Cardiac fibroblast (primary cell): ENCODE results near the gene NOP16.

Source experiments
- DNase-seq, 2 donors: peaks; one replicate each; pipeline versions ENCODE4 v3.0.0 to v3.0.0-alpha.2; 2010; ENCODE audit warnings: low read depth in 2 of 2
- H3K4me3 ChIP-seq, 2 donors: replicated peaks in 1 of 2; 1 replicate in 1 of 2; 2 replicates in 1 of 2; pipeline ENCODE4 v1.5.1; 2011; ENCODE audit warnings: low read depth in 2 of 2, low read length in 2 of 2, mild to moderate bottlenecking in 2 of 2, moderate library complexity in 1 of 2
- TF ChIP-seq, protein P1 (sequence below): IDR thresholded peaks from one replicate; pipeline ENCODE4 v1.5.1; 2011; ENCODE audit warnings: low read depth, mild to moderate bottlenecking, low read length, inconsistent platforms

The NOP16 gene

DNA sequence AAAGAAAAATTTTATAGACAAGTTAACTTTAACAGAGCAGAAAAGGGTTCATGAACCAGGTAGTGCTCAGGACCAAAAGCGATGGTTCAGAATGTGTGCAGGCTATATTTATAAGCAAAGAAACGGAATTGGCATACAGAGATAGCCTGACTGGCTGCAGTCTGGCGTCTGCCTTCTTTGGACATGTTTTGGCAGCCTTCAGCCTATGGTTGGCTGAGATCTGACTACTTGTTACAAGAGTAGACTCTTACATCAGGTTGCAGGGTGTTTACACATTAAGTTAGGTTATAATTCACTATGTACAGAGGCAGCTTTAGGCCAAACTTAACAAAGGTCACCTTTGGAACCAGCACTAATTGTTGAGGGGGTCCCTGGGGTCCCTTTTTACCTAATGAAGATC is 7.0 kb downstream of the NOP16 start:
- no peak for DNase-seq
- no peak overlapping the region for H3K4me3 ChIP-seq
- TF ChIP-seq, protein P1, sequence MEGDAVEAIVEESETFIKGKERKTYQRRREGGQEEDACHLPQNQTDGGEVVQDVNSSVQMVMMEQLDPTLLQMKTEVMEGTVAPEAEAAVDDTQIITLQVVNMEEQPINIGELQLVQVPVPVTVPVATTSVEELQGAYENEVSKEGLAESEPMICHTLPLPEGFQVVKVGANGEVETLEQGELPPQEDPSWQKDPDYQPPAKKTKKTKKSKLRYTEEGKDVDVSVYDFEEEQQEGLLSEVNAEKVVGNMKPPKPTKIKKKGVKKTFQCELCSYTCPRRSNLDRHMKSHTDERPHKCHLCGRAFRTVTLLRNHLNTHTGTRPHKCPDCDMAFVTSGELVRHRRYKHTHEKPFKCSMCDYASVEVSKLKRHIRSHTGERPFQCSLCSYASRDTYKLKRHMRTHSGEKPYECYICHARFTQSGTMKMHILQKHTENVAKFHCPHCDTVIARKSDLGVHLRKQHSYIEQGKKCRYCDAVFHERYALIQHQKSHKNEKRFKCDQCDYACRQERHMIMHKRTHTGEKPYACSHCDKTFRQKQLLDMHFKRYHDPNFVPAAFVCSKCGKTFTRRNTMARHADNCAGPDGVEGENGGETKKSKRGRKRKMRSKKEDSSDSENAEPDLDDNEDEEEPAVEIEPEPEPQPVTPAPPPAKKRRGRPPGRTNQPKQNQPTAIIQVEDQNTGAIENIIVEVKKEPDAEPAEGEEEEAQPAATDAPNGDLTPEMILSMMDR = no peak

DNA sequence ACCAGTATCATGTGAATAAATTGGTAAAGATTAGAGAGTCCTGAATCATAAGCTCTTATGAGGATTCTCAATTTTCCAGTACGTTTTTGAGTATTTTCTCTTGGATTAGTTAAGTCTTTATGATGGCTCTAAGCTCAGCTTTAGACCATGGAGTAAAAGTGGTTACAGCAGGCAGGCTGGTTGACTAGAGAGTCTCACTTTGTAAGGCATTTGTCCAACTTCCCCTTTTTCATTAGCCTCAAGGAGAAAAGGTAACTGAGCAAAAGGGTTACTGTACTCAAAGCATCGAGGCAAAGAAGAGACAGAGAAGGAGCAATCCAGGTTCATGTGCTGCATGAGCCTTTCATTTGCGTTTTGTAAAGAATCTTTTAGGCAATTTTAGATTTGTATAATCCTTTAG is 8.5 kb downstream of the NOP16 start:
- H3K4me3 ChIP-seq = no peak overlapping the region
- DNase-seq = no peak
- TF ChIP-seq, protein P1 = no peak

DNA sequence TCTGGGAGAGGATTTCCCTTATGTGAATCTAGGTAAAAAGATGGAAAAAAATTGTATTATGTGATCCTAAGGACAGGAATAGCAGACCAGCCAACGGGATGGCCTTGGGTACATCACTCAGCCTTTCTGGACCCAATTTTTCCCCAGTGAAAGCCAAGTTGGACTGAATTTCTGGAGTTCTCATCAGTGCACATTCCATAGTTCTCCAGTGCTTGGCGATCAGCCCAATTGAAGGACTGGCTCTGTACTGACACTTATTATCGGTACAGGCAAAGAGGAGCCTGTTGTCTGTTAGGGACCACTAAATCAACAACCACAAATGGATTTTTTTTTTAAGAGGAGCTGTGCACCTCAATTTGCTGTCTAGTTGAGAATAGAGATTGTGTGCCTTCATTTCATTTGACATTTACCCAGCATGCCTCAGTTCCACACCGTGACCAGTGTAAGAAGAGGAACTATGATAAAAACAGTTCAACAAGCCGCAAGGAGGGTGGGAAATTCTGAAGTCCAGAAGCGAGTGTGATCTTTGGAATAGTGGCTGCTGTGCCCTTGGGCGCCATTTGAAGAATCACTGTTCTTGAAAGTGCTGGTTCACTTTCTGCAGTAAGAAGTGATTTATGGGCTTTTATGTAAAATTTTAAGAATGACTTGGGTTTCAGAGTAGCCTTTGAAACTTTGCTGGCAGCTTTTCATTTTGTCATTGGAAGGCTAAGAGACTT is 15.1 kb downstream of the NOP16 start:
- TF ChIP-seq, protein P1 = no peak
- no peak overlapping the region for H3K4me3 ChIP-seq
- peak in 1 of 2 donors; percentile 42 for DNase-seq

DNA sequence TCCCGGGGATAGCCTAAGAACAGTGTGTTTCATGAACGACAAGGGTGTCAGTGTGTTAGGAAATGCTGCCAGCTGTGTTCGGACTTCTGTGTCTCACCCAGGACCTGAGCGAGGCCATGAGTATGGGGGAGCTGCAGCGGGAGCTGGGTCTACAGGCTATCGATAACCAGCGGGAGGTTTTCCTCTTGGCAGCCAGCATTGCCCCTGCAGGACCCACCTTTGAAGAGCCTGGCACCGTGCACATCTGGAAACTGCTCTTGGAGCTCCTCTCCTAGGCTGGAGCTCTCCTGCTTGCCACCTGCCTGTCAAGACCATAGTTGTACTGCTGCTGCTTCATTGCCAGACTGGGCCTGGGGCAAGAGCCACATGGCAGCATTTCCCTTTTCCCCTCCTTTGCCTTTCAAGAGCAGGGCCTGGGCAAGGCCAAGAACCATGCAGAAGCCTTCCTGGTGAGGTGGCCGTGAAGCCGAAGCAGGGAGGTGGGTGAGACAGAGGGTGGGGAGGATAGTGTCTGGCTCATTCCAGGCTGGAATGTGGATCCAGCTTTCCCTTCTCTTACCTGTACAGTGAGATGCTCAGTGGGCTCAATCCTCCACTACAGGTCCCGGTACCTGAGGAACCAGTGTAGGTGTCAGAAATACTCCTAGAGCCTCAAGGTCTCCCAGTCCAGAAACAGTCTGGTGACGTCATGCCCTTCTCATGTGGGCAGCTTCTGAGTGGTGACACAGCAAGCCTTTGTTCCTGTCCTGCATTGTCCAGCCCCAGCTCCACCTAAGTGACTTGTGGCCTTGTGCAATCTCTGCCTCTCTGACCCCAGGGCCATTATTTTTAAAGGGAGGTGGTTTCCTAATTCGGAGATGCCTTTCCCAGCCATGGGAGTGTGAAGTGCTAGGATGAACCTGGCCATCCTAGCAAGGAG is 16.5 kb downstream of the NOP16 start:
- no peak overlapping the region for H3K4me3 ChIP-seq
- DNase-seq = peak in 1 of 2 donors; percentile 45
- TF ChIP-seq, protein P1 = no peak

GRCh38 chr5:176369934-176370711 is 18.3 kb downstream of the NOP16 start:
- DNase-seq = no peak
- no peak overlapping the region for H3K4me3 ChIP-seq
- TF ChIP-seq, protein P1 = no peak

DNA sequence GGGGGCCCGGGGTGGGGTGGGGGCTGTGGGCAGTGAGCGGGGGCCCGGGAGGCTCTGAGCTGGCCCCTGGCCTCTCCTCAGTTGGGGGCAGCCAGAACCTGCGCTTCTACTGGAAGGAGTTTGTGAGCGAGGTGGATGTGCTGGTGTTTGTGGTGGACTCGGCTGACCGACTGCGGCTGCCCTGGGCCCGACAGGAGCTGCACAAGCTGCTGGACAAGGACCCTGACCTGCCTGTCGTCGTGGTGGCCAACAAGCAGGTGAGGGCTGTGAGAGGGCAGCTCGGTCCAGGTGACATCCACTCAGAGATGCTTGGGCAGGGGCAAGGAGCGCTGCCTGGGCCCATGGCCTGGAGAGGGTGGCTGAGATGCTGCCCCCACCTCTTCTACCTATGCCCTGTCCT is 19.7 kb downstream of the NOP16 start:
- TF ChIP-seq, protein P1 = no peak
- no peak for DNase-seq
- no peak overlapping the region for H3K4me3 ChIP-seq
